Thymus (tissue), 11 donors: ENCODE data around the gene GTF3C4. TPM values are rescaled to one million over a fixed set of nuclear protein-coding genes. Genes with fewer than 3 reads are reported as not detected.
A peak's percentile ranks its signal among the peaks of the same experiment; 100 is the strongest.

Experiments
- DNase-seq, 9 donors: peaks; one replicate each; pipeline ENCODE4 v3.0.0-alpha.2; 2013; ENCODE audit warnings: low spot score in 9 of 9, low read depth in 6 of 9, missing footprints in 1 of 9
- H3K27ac ChIP-seq, 2 donors: one replicate each; pipeline ENCODE4 v1.5.1; 2013; ENCODE audit warnings: control low read depth in 1 of 2, low read depth in 1 of 2, low read length in 1 of 2, mild to moderate bottlenecking in 1 of 2, moderate library complexity in 1 of 2
- H3K27me3 ChIP-seq, 2 donors: one replicate each; pipeline ENCODE4 v1.5.1; 2013; ENCODE audit warnings: low read length in 1 of 2; ENCODE audit not compliant: control insufficient read depth in 2 of 2, insufficient read depth in 1 of 2
- H3K36me3 ChIP-seq, 2 donors: one replicate each; pipeline ENCODE4 v1.5.1; 2013; ENCODE audit warnings: low read length in 1 of 2, mild to moderate bottlenecking in 1 of 2, moderate library complexity in 1 of 2; ENCODE audit not compliant: control insufficient read depth in 2 of 2, insufficient read depth in 2 of 2
- H3K4me1 ChIP-seq, 2 donors: one replicate each; pipeline ENCODE4 v1.5.1; 2013; ENCODE audit warnings: low read length in 2 of 2; ENCODE audit not compliant: control insufficient read depth in 2 of 2, insufficient read depth in 2 of 2
- H3K4me3 ChIP-seq, 2 donors: one replicate each; pipeline ENCODE4 v1.5.1; 2013; ENCODE audit warnings: low read length in 2 of 2, control low read depth in 1 of 2, mild to moderate bottlenecking in 1 of 2
- H3K9me3 ChIP-seq, 2 donors: one replicate each; pipeline ENCODE4 v1.5.1; 2013; ENCODE audit warnings: low read length in 1 of 2, mild to moderate bottlenecking in 1 of 2; ENCODE audit not compliant: control insufficient read depth in 2 of 2, insufficient read depth in 1 of 2
- WGBS: extraction: QIAGEN DNeasy Blood & Tissue Kit; methylation state at CpG from one replicate; pipeline ENCODE4 v1.1.7; 2013; 5-methylcytosine and 5-hydroxymethylcytosine counted together
- polyA plus RNA-seq: library from polyadenylated mRNA; stranded (reverse); fragments of 200-250 nt; gene quantifications from one replicate; pipeline ENCODE4 v1.2.3, GENCODE V29; 2013
- total RNA-seq: library from RNA; stranded (reverse); fragments of 120-200 nt; gene quantifications from one replicate; pipeline ENCODE4 v1.2.4, GENCODE V29; 2013
- donor health status: healthy.

GTF3C4 gene
- total and polyA plus RNA-seq, 2 donors, result 4.7 to 9.2 TPM

DNA sequence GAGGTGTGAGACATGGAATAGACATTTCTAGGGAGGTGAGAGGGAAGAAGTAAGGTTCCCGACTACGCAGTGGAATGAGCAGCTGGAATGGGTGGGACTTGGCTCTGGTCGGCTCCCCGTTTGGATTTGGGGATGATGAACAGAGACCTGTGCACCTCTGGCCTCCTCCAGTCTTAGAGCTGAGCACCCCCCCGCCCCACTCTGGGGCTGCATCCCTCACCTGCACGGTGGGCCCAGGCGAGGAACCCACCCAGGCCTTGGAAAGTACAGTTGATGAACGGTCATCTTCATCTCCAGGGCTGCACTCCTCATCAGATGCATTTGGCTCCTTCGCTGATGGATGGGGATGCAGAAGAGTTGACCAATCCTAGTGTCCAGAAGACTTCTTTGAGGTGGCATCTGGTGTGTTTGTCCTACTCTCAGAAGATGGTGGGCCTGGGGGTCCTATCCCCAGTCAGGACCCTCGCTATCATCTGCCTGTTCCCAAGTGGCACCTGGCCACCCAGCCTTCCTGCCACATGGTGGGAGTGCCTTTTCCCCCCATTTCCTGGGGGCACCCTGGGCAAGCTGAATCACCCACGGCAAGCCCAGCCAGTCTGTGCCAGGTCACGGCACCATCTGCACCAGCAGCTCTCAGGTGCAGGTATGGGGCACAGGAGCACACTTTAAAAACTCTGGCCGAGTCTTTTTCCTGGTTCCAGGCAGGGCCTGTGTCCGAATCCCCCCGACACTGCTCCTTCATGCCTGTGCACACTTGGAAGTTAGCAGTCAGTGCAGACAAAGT is 70.5 kb downstream of the GTF3C4 start:
- DNase-seq, result no peak
- Histone ChIP-seq H3K9me3 (peaks cover 0 to 5% of the 10 kb centered on the region in 2 donors), H3K27me3 (peaks cover 22 to 33% of the 10 kb centered on the region in 2 donors), H3K4me1 (peaks cover 0 to 30% of the 10 kb centered on the region in 2 donors), H3K36me3 (no peaks in the 10 kb centered on the region), H3K27ac (no peak overlapping the region), H3K4me3 (no peak overlapping the region)
- WGBS, result 97% methylated on average over 15 of the region's 15 CpGs

GRCh38 chr9:132742821-132743311 is 72.6 kb downstream of the GTF3C4 start:
- Histone ChIP-seq H3K27ac (peak overlapping the region in 1 of 2 donors; percentile 56), H3K9me3 (peaks cover 0 to 5% of the 10 kb centered on the region in 2 donors), H3K4me3 (no peak overlapping the region), H3K27me3 (peaks cover 30 to 49% of the 10 kb centered on the region in 2 donors), H3K4me1 (peaks cover 0 to 30% of the 10 kb centered on the region in 2 donors), H3K36me3 (no peaks in the 10 kb centered on the region)
- 49% methylated on average over 17 of the region's 17 CpGs for WGBS
- DNase-seq, result peak; percentile 9 to 84 (median 48)

GRCh38 chr9:132743931-132744479 is 73.7 kb downstream of the GTF3C4 start:
- Histone ChIP-seq H3K9me3 (peaks cover 0 to 5% of the 10 kb centered on the region in 2 donors), H3K4me3 (no peak overlapping the region), H3K27me3 (peaks cover 30 to 52% of the 10 kb centered on the region in 2 donors), H3K36me3 (no peaks in the 10 kb centered on the region), H3K27ac (no peak overlapping the region), H3K4me1 (peaks cover 0 to 30% of the 10 kb centered on the region in 2 donors)
- DNase-seq, result no peak
- 71% methylated on average over 13 of the region's 13 CpGs for WGBS

Other genes with a start within 250 kb of the GTF3C4 start
- gene BARHL1, start 87.9 kb upstream of the GTF3C4 start, total RNA-seq, result not detected
- gene BARHL1, start 87.9 kb upstream of the GTF3C4 start, polyA plus RNA-seq, result 0.11 TPM
- gene DDX31, start 481 bp upstream of the GTF3C4 start, total RNA-seq, result 9.9 TPM
- gene DDX31, start 481 bp upstream of the GTF3C4 start, polyA plus RNA-seq, result 11.8 TPM
- 1.8 TPM for gene AK8, start 207.8 kb downstream of the GTF3C4 start, total RNA-seq
- 2.3 TPM for gene AK8, start 207.8 kb downstream of the GTF3C4 start, polyA plus RNA-seq
- 4.6 TPM for gene SPACA9, start 208.4 kb downstream of the GTF3C4 start, total RNA-seq
- 5.8 TPM for gene SPACA9, start 208.4 kb downstream of the GTF3C4 start, polyA plus RNA-seq